Activated CD4-positive, alpha-beta T cell treated with anti-CD3 and anti-CD28 coated beads, Interleukin-2, amount 50 U/mL, for 16 hours (primary cell): ENCODE data around the gene LTBP3.
A peak's percentile ranks its signal among the peaks of the same experiment; 100 is the strongest.

Experiments used
- DNase-seq: peaks from one replicate; pipeline ENCODE4 v3.0.0-alpha.2; 2020

Gene LTBP3

DNA sequence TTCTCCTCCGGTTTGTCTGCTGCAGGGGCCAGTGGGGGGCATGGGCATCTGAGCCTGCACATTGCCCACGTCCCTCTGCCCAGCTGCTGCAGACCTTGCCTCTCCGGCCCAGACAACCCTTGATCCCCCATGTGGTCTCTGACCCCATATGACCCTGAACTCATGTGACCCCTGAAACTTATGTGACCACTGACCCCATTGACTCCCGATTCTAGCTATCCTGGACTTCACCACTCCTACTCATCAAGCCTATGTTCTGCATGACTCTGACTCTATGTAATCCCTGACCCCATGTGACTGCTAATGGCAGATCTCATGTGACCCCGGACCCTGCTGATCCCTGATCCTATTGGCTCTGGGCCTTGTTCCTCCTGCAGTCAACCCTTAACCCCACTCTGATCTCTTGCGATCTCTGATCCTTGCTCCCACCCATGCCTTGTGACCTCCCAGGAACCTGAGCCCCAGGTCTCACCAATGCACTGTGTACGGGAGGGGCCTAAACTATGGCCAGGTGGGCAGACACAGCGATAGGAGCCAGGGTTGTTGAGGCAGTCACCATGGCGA, 5.7 kb downstream of the LTBP3 start:
- no peak for DNase-seq

DNA sequence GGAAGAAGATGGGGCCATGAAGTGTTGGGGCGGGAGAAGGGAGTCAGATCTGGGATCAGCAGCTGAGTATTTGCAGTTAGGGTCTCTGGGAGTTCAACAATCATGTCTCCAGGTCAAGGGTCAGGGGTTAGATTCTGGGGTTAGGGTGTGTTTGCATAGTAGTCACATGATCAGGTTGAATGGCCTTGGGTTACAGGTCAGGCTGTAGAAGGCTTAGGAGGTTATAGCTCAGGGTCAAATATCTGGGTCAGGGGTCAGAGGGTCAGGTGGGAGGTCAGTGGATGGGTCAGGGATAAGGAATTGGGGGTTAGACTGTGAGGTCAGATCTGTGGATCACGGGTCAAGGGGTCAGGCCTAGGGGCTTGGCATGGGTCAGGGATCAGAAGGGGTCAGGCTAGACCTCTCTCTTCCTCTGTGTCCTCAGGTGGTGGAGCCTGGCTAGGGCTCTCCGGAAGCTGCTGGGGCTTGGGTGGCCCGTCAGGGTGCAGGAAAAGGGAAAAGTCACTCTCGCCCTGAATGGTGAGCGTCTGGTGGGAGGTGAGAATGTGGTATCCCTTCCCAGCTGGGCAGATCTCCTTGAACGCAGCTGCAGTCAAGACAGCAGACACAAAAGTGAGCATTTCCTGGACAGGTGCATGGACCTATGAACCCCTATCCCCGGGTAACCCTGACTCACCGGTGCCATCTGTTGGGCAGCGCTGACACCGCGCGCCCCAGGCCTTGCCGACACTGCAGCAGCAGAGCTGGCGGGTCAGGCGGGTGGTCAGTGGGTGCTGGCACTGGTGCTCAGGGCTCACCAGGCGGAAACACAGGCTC, 6.4 kb downstream of the LTBP3 start:
- DNase-seq = peak; percentile 69

DNA sequence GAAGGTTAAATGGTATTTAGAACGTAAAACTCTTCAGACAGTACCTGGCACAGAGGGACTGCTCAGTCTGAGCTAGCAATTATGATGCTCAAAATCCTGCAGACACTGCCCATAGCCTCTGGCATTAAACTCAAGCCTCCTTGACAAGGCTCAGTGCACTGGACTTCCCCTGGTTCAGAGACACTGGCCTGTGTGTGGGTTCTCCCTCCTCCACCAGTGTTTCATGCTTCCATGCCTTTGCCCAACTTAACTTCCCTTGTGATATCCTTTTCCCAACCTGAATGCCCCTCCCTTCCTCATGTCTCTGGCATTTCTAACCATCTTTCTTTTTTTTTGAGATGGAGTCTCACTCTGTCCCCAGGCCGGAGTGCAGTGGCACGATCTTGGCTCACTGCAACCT, 9.1 kb downstream of the LTBP3 start:
- no peak for DNase-seq

DNA sequence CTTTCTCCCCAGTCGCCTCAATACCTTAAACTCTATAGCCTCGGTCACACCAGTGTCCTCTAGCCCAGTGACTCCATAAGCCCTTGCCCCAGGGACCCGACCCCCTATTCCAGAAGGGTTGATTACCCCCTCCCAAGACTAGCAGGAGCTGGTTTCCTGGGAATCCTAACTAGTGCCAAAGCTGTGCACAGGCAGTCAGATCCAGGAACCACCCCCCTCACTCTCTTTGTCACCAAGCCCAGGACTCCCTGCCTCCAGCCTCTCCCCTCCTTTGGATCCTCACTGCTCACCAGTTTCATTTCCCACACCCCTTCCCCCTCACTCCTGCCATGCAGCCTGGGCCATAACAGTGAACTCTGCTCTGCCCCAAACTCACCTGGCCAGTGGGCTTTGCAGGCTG, 9.8 kb downstream of the LTBP3 start:
- DNase-seq = no peak

DNA sequence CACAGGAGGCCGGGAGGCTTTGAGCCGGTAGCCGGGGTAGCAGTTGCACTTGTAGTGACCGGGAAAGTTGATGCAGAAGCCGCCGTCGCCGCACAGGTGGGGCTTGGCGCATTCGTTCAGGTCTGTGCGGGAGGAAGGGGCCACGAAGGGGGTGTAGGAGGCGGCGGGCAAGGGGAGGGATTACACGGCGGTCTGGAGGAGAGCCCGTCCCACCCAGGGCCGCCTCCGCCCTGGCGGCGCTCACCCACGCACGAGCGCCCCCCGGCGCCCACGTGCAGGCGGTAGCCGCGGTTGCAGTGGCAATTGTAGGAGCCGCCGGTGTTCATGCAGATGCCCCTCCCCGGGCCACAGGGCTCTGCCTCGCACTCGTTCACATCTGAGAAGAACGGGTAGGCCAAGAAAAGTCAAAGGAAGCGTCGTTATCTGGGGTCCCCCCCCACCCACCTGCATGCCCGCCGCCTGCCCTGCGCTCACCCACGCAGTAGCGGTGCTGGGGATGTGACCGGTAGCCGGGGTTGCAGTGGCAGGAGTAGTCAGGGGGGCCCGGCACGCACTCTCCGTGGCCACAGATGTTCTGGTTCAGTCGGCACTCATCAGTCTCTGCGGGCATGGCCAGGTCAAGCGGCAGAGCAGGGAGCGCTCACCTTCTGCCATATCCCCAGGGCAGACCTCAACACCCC, 10.6 kb downstream of the LTBP3 start:
- no peak for DNase-seq

DNA sequence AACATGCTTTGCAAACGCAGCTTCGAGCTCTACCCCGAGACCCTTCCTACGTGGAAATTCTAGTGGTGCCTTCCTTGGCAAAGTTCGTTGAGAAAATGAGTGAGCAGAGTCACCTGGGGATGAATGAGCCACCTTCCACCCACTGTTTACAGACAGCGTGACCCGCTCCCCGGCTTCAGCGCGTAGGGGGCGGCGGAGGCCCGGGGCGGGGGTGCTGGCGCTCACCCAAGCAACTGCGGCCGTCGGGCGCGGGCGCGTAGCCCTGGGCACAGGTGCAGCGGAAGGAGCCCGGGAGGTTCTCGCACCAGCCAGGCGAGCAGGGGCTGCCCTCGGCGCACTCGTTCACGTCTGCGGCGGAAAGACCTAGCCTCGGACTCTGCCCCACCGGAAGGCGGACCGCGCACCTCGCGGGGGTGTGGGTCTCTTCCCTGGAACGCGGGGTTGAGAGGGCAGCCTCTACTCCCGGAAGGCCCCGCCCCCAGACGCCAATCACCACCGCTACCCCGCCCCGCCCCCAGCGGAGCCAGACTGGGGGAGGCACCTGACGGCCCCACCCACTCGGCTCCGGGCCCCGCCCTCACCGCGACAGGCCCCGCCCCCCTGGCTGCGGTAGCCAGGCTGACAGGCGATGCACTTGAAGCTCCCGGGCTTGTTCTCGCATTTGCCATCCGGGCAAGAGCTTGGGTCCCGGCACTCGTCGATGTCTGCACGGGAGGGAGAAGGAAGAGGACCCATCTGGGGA, 11.8 kb downstream of the LTBP3 start:
- peak; percentile 97 for DNase-seq

DNA sequence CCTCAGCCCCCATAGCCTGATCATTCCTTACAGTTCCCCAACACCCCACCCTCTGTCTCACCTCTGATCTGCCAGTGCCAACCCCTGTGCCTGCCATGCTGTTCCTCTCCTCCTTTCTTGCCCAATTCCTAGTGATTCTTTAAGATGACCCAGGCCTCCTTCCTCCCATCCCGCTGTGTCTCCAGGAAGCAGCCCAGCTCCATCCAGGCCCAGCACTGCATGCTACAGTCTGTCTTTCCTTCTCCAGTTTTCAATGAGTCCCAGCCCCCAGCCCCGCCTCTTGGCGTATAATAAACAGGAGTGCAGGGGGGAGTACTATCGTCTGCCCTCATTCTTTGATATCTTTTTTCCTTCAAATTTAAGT, 12.3 kb downstream of the LTBP3 start:
- no peak for DNase-seq

DNA sequence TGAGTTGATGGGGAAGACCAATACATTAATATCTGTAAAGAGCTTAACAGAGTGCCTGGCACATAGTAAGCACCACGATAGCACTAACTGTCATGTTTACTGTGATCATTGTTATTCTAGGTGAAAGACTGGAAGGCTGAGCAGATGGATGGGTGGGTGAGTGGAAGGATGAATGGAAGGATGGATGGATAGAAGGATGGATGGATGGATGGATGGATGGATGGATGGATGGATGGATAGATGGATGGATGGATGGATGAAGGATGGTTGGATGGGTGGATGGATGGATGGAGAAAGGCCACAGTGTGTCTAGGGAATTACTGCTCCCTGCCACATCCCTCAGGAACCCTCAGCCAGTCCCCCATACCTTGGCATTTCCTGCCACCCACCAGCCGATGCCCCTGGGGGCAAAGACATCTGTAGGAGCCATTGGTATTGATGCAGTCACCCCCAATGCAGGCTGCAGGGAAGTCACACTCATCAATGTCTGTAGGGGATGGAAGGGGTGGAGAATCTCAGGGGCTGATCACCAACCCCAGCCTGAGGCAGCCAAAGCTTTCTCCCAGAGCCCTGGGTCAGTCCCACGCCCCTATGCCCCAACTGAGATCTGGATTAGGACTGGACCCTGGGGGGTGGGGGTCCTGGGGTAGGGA, 15.3 kb downstream of the LTBP3 start:
- DNase-seq = no peak

DNA sequence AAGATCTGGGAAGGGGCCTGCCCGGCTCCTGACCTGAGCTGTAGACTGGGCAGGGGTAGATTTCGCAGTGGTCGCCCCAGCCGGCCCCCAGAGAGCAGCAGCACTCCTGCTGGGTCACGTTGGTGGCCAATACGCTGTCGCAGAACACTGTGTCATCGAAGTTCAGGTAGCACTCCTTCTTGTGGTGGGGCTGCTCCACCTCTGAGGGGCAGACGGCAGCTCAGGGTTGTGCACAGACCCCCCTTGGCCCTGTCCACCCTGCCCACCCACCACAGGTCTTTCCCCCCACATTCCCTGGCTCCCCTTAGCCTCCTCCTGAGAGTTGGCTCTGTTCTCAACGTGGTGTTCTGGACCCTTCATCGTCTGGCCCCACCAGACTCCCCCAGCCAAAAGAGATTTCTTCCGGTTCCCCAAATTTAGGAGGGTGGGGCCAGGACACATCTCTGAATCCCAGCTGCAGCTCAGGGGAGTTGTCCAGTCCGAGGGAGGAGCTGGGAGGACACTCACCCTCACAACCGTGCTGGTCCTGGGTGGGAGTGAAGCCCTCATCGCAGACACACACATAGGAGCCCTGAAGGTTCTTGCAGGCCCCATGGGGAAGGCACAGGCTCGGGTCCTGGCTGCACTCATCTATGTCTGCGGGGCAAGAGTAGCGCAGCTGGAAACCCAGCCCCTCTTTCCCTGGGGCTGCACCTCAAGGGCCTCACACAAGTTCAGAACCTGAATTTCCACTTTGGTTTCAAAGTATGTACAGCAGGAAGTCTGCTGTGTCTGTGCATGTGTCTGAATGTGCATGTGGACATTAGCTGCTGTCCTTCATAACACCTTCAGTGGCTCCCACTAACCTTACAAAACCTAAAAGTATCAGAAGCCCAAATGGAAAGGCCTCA, 16.8 kb downstream of the LTBP3 start:
- no peak for DNase-seq

DNA sequence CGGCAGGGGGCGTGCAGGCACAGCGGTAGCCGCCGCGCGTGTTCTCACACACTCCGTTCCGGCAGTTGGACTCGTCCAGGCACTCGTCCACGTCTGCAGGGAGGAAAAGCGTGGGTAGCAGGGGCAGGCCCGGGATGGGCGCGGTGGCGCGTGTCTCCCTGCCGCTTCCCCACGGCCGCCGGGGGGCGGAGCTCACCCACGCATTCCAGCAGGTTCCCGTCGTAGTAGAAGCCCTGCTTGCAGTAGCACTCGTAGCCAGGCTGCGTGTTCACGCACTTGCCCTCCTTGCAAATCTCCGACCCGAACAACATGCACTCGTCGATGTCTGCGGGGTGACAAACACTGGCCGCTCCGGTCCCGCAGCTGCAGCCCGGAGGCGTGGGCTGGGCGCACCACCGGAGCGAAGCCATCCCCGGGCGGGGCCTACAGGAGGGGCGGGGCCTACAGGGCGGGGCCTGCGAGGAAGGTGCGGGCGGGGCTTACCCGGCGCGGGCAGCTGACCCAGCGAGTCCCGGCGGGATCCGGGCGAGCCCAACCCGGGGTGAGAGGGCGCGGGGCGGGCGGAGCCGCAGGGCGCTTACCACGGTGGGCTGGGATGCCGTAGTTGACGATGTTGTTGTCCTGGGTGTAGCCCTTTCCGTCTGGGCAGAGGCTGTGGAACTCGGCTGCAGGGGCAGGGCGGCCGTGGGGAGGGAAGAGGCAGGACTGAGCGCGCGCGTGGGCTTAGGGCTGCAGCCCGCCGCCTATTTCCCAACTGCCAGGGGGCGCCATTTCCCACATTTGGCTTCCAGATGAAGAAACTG, 17.7 kb downstream of the LTBP3 start:
- peak; percentile 92 for DNase-seq

DNA sequence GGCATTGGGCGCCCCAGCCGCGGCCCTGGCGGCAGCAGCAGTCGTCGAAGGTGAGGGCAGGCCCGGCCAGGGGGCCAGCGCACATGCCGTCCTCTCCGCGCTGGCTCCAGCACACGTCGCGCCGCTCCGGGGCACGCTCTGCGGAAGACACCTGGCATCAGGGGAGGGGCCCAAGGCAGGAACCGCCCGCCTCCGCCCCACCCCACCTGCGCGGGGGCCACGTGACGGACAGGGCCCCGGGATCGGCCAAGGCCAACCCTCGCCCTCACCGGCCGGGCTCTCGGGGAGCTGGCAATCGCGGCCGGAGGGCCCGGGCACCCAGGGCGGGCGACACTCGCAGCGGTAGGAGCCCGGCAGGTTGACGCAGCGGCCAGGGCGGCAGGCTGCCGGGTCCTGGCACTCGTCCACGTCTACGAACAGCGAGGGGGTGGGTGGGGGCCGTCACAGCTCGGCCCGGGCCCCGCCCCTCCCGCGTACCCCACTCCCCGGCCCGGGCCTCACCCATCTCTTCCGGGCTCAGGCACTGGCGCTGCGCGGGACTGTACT, 18.3 kb downstream of the LTBP3 start:
- DNase-seq = no peak

DNA sequence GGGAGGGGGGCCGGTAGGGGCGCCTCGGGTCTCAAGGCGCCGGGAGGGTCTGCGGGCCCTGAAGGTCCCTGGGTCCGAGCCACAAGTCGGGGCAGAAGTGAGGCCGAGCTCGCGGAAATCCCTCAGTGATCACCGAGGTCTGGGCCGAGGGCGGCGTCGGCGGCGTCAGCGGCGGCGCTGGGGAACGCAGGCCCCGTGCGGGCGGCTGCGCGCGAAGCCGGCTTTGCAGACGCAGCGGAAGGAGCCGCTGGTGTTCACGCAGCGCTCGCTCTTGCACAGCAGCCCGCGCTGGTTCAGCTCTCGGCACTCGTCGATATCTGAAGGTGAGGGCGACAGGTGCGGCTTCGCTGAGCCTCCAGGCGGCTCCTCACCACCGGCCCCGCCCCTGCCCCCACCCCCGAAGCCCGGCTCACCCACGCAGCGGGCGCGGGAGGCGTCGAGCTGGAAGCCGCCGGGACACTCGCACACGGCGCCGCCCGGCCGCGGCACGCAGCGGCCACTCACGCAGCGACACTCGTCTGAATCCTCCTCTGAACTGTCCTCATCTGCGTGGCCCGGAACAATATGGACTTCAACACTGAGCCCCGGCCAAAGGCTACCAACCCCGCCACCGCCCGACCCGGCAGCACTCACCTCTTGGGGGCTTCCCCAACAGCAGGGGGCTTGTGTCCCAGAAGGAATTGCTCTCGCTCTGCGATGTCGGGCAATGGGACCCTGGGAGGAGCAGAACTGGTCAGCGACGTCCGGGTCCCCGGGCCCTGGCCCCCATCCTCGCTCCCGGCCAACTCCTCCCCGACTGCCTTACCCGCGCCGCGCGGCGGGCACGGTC, 19.0 kb downstream of the LTBP3 start:
- DNase-seq = no peak

DNA sequence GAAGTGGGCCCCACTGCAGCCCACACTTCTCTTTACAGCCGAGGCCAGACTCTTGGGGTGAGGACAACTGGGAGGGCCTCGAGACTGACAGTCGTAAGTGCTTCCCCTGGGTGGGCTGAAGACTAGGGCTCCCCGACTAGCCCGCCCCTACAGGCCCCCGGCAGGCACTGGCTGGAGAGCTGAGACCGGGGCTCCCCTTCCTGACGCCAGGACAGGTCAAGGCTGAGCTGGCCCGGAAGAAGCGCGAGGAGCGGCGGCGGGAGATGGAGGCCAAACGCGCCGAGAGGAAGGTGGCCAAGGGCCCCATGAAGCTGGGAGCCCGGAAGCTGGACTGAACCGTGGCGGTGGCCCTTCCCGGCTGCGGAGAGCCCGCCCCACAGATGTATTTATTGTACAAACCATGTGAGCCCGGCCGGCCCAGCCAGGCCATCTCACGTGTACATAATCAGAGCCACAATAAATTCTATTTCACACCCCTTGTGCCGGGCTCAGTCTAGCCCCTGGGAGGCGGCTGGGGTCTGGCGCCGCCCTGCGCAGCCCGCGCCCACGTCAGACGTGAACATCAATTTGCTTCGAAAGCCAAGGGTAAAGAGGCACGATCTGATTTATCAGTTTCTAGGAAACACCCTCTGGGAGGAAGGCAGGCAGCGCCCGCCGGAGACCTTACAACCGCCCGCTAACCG, 19.8 kb downstream of the LTBP3 start:
- DNase-seq = no peak

DNA sequence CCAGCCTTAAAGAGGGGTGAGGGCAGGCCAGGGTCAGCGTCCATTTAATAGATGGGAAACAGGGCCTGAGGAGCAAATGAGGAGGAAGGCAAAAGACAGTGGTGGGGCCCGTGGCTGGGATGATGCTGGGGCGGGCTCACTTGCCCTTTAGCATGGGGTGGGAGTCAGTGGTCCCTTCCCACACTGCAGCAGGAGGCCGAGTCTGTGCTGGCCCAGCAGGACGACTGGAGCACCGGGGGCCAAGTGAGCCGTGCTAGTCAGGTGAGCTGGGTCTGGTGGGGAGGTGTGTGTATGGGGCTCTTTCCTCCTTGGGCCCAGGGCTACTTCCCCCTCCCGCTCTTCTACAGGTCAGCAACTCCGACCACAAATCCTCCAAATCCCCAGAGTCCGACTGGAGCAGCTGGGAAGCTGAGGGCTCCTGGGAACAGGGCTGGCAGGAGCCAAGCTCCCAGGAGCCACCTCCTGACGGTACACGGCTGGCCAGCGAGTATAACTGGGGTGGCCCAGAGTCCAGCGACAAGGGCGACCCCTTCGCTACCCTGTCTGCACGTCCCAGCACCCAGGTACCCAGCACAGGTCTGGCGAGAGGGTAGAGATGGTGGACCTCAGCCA, 20.4 kb downstream of the LTBP3 start:
- no peak for DNase-seq

DNA sequence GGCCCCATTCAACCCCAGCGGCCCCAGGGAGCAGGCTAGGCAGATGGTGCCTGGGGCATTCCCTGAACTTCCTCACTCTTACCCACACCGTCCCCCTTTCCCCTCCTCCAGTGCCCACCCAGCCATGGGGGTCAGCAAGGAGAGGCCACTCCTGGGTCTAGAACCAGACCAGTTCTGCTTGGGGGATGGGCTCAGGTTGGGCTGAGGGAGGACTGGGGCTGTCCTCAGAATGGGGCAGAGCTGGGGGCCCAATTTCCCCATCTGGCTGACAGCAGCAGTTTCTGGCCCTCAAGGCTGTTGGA, 20.9 kb downstream of the LTBP3 start:
- DNase-seq = no peak

DNA sequence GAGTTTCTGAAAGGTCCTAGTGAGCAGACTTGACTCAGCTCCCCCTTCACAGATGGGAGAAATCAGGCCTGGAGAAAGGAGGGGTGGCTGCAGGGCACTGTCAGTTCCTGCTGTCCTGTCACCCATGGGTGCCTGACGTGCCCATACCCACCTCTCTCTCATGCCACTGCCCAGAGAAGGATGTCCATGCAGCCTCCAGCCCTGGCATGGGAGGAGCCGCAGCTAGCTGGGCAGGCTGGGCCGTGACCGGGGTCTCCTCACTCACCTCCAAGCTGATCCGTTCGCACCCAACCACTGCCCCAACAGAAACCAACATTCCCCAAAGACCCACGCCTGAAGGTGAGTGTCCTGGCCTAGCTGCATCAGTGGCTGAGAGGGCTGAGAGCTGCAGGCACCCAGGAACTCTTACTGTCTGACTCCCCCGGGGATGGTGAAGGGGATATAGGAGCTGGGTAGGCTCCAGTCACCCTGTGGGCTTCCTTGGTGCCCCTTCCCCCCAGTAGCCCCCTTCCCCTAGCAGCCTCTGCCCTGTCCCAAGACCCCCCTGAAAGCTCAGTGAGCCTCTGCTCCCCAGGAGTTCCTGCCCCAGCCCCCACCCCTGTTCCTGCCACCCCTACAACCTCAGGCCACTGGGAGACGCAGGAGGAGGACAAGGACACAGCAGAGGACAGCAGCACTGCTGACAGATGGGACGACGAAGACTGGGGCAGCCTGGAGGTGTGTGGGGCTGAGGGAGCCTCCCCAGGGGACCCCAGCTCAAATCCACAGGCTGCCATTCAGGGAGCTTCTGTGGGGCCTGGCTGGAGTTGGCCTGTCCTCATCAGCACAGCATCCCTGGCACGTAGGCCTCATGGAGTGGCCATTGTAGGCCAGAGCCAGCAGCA, 21.5 kb downstream of the LTBP3 start:
- no peak for DNase-seq

DNA sequence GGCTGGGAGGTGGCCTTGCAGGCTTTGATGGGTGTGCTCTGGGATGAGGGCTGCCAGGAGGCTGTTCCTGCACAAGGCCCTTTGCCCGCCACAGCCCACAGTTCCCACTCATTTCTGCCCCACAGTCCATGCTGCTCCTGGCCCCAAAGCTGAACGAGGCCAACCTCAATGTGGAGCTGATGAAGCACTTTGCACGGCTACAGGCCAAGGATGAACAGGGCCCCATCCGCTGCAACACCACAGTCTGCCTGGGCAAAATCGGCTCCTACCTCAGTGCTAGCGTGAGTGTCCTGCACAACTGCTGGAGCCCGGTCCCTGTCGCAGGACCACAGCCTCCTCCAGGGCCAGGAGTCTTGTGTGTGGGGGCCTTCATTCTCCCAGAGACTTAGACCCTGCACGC, 23.1 kb downstream of the LTBP3 start:
- DNase-seq = no peak
